ENCODE measurements around the gene MYO5B.
"Not testable (repeated sequence)": the region's sequence is repeated elsewhere in the genome, so short reads cannot be mapped to it uniquely, and the experiment has no call there.

- not testable (repeated sequence) for TF ChIP-seq CTCF, EZH2phosphoT487 (IDR thresholded peaks at IDR 0.05)
Measured at GRCh38 chr18:50220249-50220648, 25.3 kb upstream of the MYO5B start.
